Erythroblast (primary cell): ENCODE data around the gene MAP2K2.

Experiments
- GATA1 ChIP-seq: IDR thresholded peaks from 2 replicates; pipeline ENCODE4 v1.6.1; 2011; ENCODE audit warnings: low read depth, mild to moderate bottlenecking, control low read depth, low read length, moderate library complexity
- POLR2A ChIP-seq: IDR thresholded peaks from 2 replicates; pipeline ENCODE4 v1.6.1; 2011; ENCODE audit warnings: mild to moderate bottlenecking, low read length

- TF ChIP-seq POLR2A (no peak), GATA1 (no peak)
These were observed 63.9 kb downstream of the MAP2K2 start for GRCh38 chr19:4059891-4060620.
